Measurements from ENCODE around the gene BCL2L15. TPM values are rescaled to one million over a fixed set of nuclear protein-coding genes. Genes with fewer than 3 reads are reported as not detected.

BCL2L15 gene
- total RNA-seq, 2 experiments from 2014 or later: 1.1 to 2.9 TPM

- POLR2A ChIA-PET: interaction anchor here (1.0 to 1.2 kb wide), 2 partner anchors 16 to 21 kb away, joined by 3 read pairs; no protein-coding TSS in a partner anchor
- no peak for DNase-seq
- H3K27me3 Mint-ChIP-seq: no peaks in the 10 kb centered on the region
- H3K4me3 Mint-ChIP-seq: no peak overlapping the region
- H3K27ac Mint-ChIP-seq: no peak overlapping the region
- peaks cover 54% of the 10 kb centered on the region for H3K4me1 Mint-ChIP-seq
- ATAC-seq (ENCODE audit: low read depth): no peak
- no peaks in the 10 kb centered on the region for H3K9me3 Mint-ChIP-seq
- peaks cover 12% of the 10 kb centered on the region for H3K36me3 Mint-ChIP-seq
Measured at GRCh38 chr1:113876176-113876575, 11.2 kb downstream of the BCL2L15 start.

GRCh38 chr1:113875714-113876113, 11.7 kb downstream of the BCL2L15 start:
- Mint-ChIP-seq H3K4me3 (no peak overlapping the region), H3K9me3 (no peaks in the 10 kb centered on the region), H3K27ac (no peak overlapping the region), H3K27me3 (no peaks in the 10 kb centered on the region), H3K36me3 (peaks cover 14% of the 10 kb centered on the region), H3K4me1 (peaks cover 49% of the 10 kb centered on the region)
- DNase-seq (no peak), ATAC-seq (ENCODE audit: low read depth) (no peak)
- POLR2A ChIA-PET: interaction anchor here (1.0 to 2.2 kb wide), 4 partner anchors 16 to 55 kb away, joined by 3 to 16 read pairs (median 8); partner anchors contain the start of genes AP4B1 and HIPK1

DNA sequence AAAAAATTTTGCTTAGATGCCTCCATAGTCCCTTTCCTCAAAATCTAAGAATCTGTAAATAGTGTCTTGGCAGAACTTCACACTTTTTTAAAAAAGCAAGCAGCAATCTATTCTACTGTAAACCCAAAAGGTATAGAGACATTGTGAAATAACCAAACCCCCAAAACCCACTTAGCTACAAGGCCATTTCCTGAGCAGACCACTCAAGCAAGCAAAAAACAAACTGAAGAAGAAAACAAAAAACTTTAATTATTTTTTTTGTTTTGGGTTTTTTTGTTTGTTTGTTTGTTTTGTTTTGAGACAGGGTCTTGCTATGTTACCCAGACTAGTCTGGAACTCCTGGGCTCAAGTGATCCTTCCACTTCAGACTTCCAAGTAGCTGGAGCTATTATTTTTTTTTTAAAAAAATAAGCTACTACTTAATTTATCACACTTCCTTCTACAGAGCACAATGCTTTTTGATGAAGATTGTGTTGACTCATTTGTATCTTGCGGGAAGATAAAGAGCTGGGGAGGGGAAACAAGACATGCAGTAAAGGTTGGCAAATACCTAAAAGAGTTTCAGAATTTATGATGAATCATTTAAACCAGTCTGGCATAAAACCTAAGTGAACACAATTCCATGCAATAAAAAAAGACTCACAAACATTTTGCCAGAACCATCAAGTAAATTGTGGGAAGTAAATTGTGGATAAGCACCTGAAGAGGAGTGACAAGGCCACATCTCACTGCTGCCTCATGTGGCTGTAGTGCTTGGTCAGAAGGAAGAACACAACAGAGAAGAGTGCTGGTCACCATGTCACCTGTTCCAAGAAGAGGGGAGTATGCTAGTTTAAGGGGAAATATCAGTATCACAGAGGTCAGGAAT, 13.1 kb downstream of the BCL2L15 start:
- ATAC-seq (ENCODE audit: low read depth) (no peak), DNase-seq (no peak)
- Mint-ChIP-seq H3K27me3 (no peaks in the 10 kb centered on the region), H3K9me3 (no peaks in the 10 kb centered on the region), H3K36me3 (peaks cover 15% of the 10 kb centered on the region), H3K4me1 (peaks cover 43% of the 10 kb centered on the region), H3K27ac (peak overlapping the region; percentile 66), H3K4me3 (peak overlapping the region; percentile 32)
- POLR2A ChIA-PET: interaction anchor here (0.8 to 2.2 kb wide), 4 partner anchors 24 to 56 kb away, joined by 3 to 16 read pairs (median 9); partner anchors contain the start of genes AP4B1 and HIPK1

GRCh38 chr1:113872219-113872935, 15.0 kb downstream of the BCL2L15 start:
- peak overlapping the region; percentile 96 for H3K27ac Mint-ChIP-seq
- H3K27me3 Mint-ChIP-seq: no peaks in the 10 kb centered on the region
- H3K4me3 Mint-ChIP-seq: peak overlapping the region; percentile 88
- POLR2A ChIA-PET: interaction anchor here (0.6 to 1.3 kb wide), 7 partner anchors 12 to 113 kb away, joined by 3 to 14 read pairs (median 5); partner anchors contain the start of genes HIPK1 and RSBN1
- H3K4me1 Mint-ChIP-seq: peaks cover 53% of the 10 kb centered on the region
- H3K36me3 Mint-ChIP-seq: peaks cover 26% of the 10 kb centered on the region
- DNase-seq: no peak
- no peaks in the 10 kb centered on the region for H3K9me3 Mint-ChIP-seq
- ATAC-seq (ENCODE audit: low read depth): peak; percentile 37

GRCh38 chr1:113871597-113872113, 15.7 kb downstream of the BCL2L15 start, which contains the start of gene PTPN22:
Gene PTPN22, minus strand, starts transcription at chr1:113871712.
- Mint-ChIP-seq H3K27me3 (no peaks in the 10 kb centered on the region), H3K4me3 (peak within 1 kb of the TSS; percentile 88), H3K9me3 (no peaks in the 10 kb centered on the region), H3K36me3 (peaks cover 31% of the 10 kb centered on the region), H3K27ac (peak within 1 kb of the TSS; percentile 96), H3K4me1 (peaks cover 53% of the 10 kb centered on the region)
- DNase-seq (peak; percentile 71), ATAC-seq (ENCODE audit: low read depth) (peak; percentile 80)
- POLR2A ChIA-PET: interaction anchor here (1.0 to 1.3 kb wide), 4 partner anchors 11 to 58 kb away, joined by 3 to 14 read pairs (median 10); partner anchors contain the start of gene HIPK1

GRCh38 chr1:113870778-113871177, 16.6 kb downstream of the BCL2L15 start:
- Mint-ChIP-seq H3K9me3 (no peaks in the 10 kb centered on the region), H3K4me3 (peak overlapping the region; percentile 88), H3K4me1 (peaks cover 55% of the 10 kb centered on the region), H3K27ac (peak overlapping the region; percentile 87), H3K27me3 (no peaks in the 10 kb centered on the region), H3K36me3 (peaks cover 35% of the 10 kb centered on the region)
- ATAC-seq (ENCODE audit: low read depth) (no peak), DNase-seq (no peak)
- POLR2A ChIA-PET: interaction anchor here (0.5 to 4.0 kb wide), 9 partner anchors 9 to 641 kb away, joined by 3 to 49 read pairs (median 5); partner anchors contain the start of genes AP4B1, DCLRE1B, HIPK1 and RSBN1

- ATAC-seq (ENCODE audit: low read depth): no peak
- no peaks in the 10 kb centered on the region for H3K27me3 Mint-ChIP-seq
- POLR2A ChIA-PET: interaction anchor here (0.5 to 4.0 kb wide), 8 partner anchors 11 to 72 kb away, joined by 3 to 49 read pairs (median 5); partner anchors contain the start of genes AP4B1, DCLRE1B, HIPK1 and RSBN1
- no peaks in the 10 kb centered on the region for H3K9me3 Mint-ChIP-seq
- H3K4me3 Mint-ChIP-seq: peak overlapping the region; percentile 88
- no peak for DNase-seq
- peaks cover 45% of the 10 kb centered on the region for H3K4me1 Mint-ChIP-seq
- peak overlapping the region; percentile 77 for H3K27ac Mint-ChIP-seq
- H3K36me3 Mint-ChIP-seq: peaks cover 42% of the 10 kb centered on the region
Measured at GRCh38 chr1:113868387-113869083, 18.8 kb downstream of the BCL2L15 start.

GRCh38 chr1:113861641-113862040, 25.7 kb downstream of the BCL2L15 start:
- no peak for DNase-seq
- Mint-ChIP-seq H3K27ac (peak overlapping the region; percentile 27), H3K27me3 (no peaks in the 10 kb centered on the region), H3K36me3 (peaks cover 44% of the 10 kb centered on the region), H3K4me1 (peaks cover 43% of the 10 kb centered on the region), H3K9me3 (no peaks in the 10 kb centered on the region), H3K4me3 (no peak overlapping the region)
- no peak for ATAC-seq (ENCODE audit: low read depth)
- POLR2A ChIA-PET: interaction anchor here (1.2 kb wide), 1 partner anchor 68 kb away, joined by 3 read pairs; the partner anchor contains the start of gene HIPK1

GRCh38 chr1:113860891-113861290, 26.5 kb downstream of the BCL2L15 start:
- Mint-ChIP-seq H3K4me1 (peaks cover 41% of the 10 kb centered on the region), H3K27me3 (no peaks in the 10 kb centered on the region), H3K9me3 (no peaks in the 10 kb centered on the region), H3K36me3 (peaks cover 49% of the 10 kb centered on the region), H3K27ac (peak overlapping the region; percentile 6), H3K4me3 (no peak overlapping the region)
- POLR2A ChIA-PET: interaction anchor here (1.4 to 1.7 kb wide), 2 partner anchors 12 to 70 kb away, joined by 4 to 8 read pairs; no protein-coding TSS in a partner anchor
- DNase-seq (no peak), ATAC-seq (ENCODE audit: low read depth) (no peak)

DNA sequence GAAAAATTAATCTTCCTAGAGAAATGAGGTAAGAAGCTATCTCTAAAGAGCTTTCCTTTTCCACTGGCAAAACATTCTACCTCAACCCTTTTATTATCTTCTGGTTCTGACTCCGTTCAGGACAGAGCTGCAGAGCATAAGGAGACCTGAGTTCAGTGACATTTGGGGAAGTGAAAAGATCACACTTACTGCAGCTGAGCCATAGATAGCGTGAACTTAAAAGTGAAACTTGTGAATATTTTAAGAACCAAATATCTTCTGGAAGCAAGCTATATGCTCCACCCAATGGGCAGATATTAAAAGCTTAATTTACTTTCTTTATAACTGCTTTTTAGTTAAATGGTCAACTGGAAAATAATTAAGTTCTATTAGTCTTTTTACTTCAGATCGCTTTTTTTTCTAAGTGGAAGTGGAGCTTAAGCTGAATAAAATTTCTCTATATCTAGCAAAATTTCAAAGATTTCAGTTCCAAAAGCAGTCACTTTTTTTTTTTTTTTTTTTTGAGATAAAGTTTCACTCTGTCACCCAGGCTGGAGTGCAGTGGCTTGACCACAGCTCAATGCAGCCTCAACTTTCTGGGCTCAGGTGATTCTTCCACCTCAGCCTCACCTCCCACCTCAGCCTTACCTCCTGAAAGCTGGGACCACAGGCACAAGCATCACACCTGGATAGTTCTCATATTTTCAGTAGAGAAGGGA, 27.8 kb downstream of the BCL2L15 start:
- POLR2A ChIA-PET: interaction anchor here (1.0 to 1.7 kb wide), 4 partner anchors 11 to 71 kb away, joined by 3 to 8 read pairs (median 4); no protein-coding TSS in a partner anchor
- peaks cover 50% of the 10 kb centered on the region for H3K36me3 Mint-ChIP-seq
- no peaks in the 10 kb centered on the region for H3K9me3 Mint-ChIP-seq
- H3K27ac Mint-ChIP-seq: peak overlapping the region; percentile 72
- peak; percentile 36 for ATAC-seq (ENCODE audit: low read depth)
- H3K4me3 Mint-ChIP-seq: peak overlapping the region; percentile 51
- H3K4me1 Mint-ChIP-seq: peaks cover 35% of the 10 kb centered on the region
- no peak for DNase-seq
- H3K27me3 Mint-ChIP-seq: no peaks in the 10 kb centered on the region

- POLR2A ChIA-PET: interaction anchor here (0.6 to 1.5 kb wide), 3 partner anchors 11 to 45 kb away, joined by 3 to 6 read pairs (median 5); no protein-coding TSS in a partner anchor
- peaks cover 54% of the 10 kb centered on the region for H3K36me3 Mint-ChIP-seq
- no peak for ATAC-seq (ENCODE audit: low read depth)
- H3K9me3 Mint-ChIP-seq: no peaks in the 10 kb centered on the region
- H3K4me3 Mint-ChIP-seq: no peak overlapping the region
- H3K27me3 Mint-ChIP-seq: no peaks in the 10 kb centered on the region
- no peak overlapping the region for H3K27ac Mint-ChIP-seq
- peaks cover 38% of the 10 kb centered on the region for H3K4me1 Mint-ChIP-seq
- DNase-seq: no peak
Measured at GRCh38 chr1:113858982-113859381, 28.4 kb downstream of the BCL2L15 start.
